ENCODE results near the gene FGFBP2.

- no peak for TF ChIP-seq CTCF (IDR thresholded peaks at IDR 0.05; ENCODE audit: low read length)
- no peak for TF ChIP-seq EZH2 (IDR thresholded peaks at IDR 0.05; ENCODE audit: borderline replicate concordance, low read length)
Measured at GRCh38 chr4:15951781-15952180, 11.2 kb downstream of the FGFBP2 start.

All from OCI-LY1 (cell line).